HepG2 (cell line): ENCODE data around the gene RASSF7. TPM values are rescaled to one million over a fixed set of nuclear protein-coding genes. Genes with fewer than 3 reads are reported as not detected.

ENCODE experiments used
- ARNT2 ChIP-seq: sonication (generic); formaldehyde crosslinking; IDR thresholded peaks from 2 replicates; pipeline ENCODE4 v1.8.0; 2022; ENCODE audit warnings: mild to moderate bottlenecking, low read depth, missing genetic modification reagents, moderate library complexity
- ATF7 ChIP-seq, 2 experiments: fragments of 450-650 bp in 1 of 2; sonication (generic) in 1 of 2; formaldehyde crosslinking in 1 of 2; IDR thresholded peaks; 2 replicates each; pipeline versions ENCODE4 v1.4.0 to v1.6.1; 2016 to 2020; ENCODE audit warnings: antibody characterized with exemption in 1 of 2, mild to moderate bottlenecking in 1 of 2, missing genetic modification reagents in 1 of 2
- CREB3 ChIP-seq: sonication (generic); formaldehyde crosslinking; IDR thresholded peaks from 2 replicates; pipeline ENCODE4 v1.5.0; 2020; ENCODE audit warnings: missing genetic modification reagents
- CTCF ChIP-seq: sonication (generic); formaldehyde crosslinking; IDR thresholded peaks from 2 replicates; pipeline ENCODE4 v1.5.0; 2020; ENCODE audit warnings: mild to moderate bottlenecking, missing genetic modification reagents, moderate library complexity
- DPF2 ChIP-seq: sonication (generic); formaldehyde crosslinking; IDR thresholded peaks from 2 replicates; pipeline ENCODE4 v1.4.0; 2020; ENCODE audit warnings: mild to moderate bottlenecking, low read depth, missing genetic modification reagents, borderline replicate concordance
- GATAD1 ChIP-seq: IDR thresholded peaks from 2 replicates; pipeline ENCODE4 v1.6.1; 2016; ENCODE audit warnings: missing genetic modification reagents, missing compliant biosample characterization
- GMEB2 ChIP-seq: IDR thresholded peaks from 2 replicates; pipeline ENCODE4 v1.6.1; 2016; ENCODE audit warnings: missing biosample characterization, missing genetic modification reagents, low read depth
- HOXA3 ChIP-seq: sonication (generic); formaldehyde crosslinking; IDR thresholded peaks from 2 replicates; pipeline ENCODE4 v1.5.0; 2020; ENCODE audit warnings: missing genetic modification reagents
- KLF12 ChIP-seq: sonication (generic); formaldehyde crosslinking; IDR thresholded peaks from 2 replicates; pipeline ENCODE4 v1.4.0; 2020; ENCODE audit warnings: missing genetic modification reagents, borderline replicate concordance
- LBX2 ChIP-seq: sonication (generic); formaldehyde crosslinking; IDR thresholded peaks from 2 replicates; pipeline ENCODE4 v1.5.0; 2020; ENCODE audit warnings: missing genetic modification reagents, mild to moderate bottlenecking, borderline replicate concordance
- NFYB ChIP-seq: sonication (generic); formaldehyde crosslinking; IDR thresholded peaks from 2 replicates; pipeline ENCODE4 v1.4.0; 2020; ENCODE audit warnings: missing genetic modification reagents
- PAXIP1 ChIP-seq: sonication (generic); formaldehyde crosslinking; conservative IDR thresholded peaks from 2 replicates; pipeline ENCODE4 v1.4.0; 2020; ENCODE audit warnings: mild to moderate bottlenecking, missing genetic modification reagents, moderate library complexity
- SOX5 ChIP-seq: IDR thresholded peaks from 2 replicates; pipeline ENCODE4 v1.6.1; 2016; ENCODE audit warnings: borderline replicate concordance
- ZBTB34 ChIP-seq: sonication (generic); formaldehyde crosslinking; IDR thresholded peaks from 2 replicates; pipeline ENCODE4 v1.8.0; 2022; ENCODE audit warnings: mild to moderate bottlenecking, missing genetic modification reagents
- ZGPAT ChIP-seq: IDR thresholded peaks from 2 replicates; pipeline ENCODE4 v1.6.1; 2016; ENCODE audit warnings: mild to moderate bottlenecking
- ZNF230 ChIP-seq: sonication (generic); formaldehyde crosslinking; IDR thresholded peaks from 2 replicates; pipeline ENCODE4 v1.4.0; 2020; ENCODE audit warnings: mild to moderate bottlenecking, missing genetic modification reagents
- ZNF367 ChIP-seq: sonication (generic); formaldehyde crosslinking; IDR thresholded peaks from 2 replicates; pipeline ENCODE4 v1.4.0; 2020; ENCODE audit warnings: missing genetic modification reagents, borderline replicate concordance
- polyA plus RNA-seq, 8 experiments: library from polyadenylated mRNA; depleted of rRNA in 3 of 8; stranded (reverse) in 7 of 8; unstranded in 1 of 8; fragments of >200 nt; fragmentation: Illumina TruSeq in 4 of 8; extraction: Trizol in 4 of 8; gene quantifications; 2 replicates each; pipeline versions ENCODE4 v1.2.1 to v1.2.3, GENCODE V29; 2011 to 2016; ENCODE audit warnings: low read depth in 4 of 8, missing spikeins in 1 of 8, mixed read lengths in 1 of 8; ENCODE audit not compliant: insufficient read depth in 1 of 8
- total RNA-seq, 5 experiments: library from RNA; depleted of rRNA; stranded (reverse); fragments of >200 nt; fragmentation: Illumina TruSeq; extraction: Trizol; gene quantifications; 2 replicates each; pipeline ENCODE4 v1.2.3, GENCODE V29; 2016; ENCODE audit warnings: low read depth in 1 of 5

Gene RASSF7
- total and polyA plus RNA-seq, 2 of the 13 experiments (the other 11 are each of a cell fraction or from before 2014, with no cell fraction given): 20.2 to 28.6 TPM

GRCh38 chr11:520428-521176 lies 40.2 kb upstream of the RASSF7 start (continued):
- TF ChIP-seq NFYB (no peak), HOXA3 (CRISPR knock-in tag) (peak; percentile 58; the same call in 1 of the 2 replicates), SOX5 (no peak), PAXIP1 (CRISPR knock-in tag) (no peak), CTCF (peak; percentile 83), GATAD1 (CRISPR knock-in tag) (no peak), CREB3 (CRISPR knock-in tag) (no peak), GMEB2 (CRISPR knock-in tag) (no peak), ZNF230 (CRISPR knock-in tag) (no peak), ZGPAT (0 out of 2 replicates have a peak, but pooled peaks have one; percentile 30), ARNT2 (CRISPR knock-in tag) (no peak), ZNF367 (no peak), DPF2 (0 out of 2 replicates have a peak, but pooled peaks have one; percentile 21), ATF7 (IDR thresholded peaks at IDR 0.05) (no peak), ATF7 (CRISPR knock-in tag; IDR thresholded peaks at IDR 0.05) (no peak), ZBTB34 (CRISPR knock-in tag) (no peak), KLF12 (CRISPR knock-in tag) (peak; percentile 82; the same call in 1 of the 2 replicates), LBX2 (CRISPR knock-in tag) (no peak)
